ENCODE results near the gene CRHBP.

DNA sequence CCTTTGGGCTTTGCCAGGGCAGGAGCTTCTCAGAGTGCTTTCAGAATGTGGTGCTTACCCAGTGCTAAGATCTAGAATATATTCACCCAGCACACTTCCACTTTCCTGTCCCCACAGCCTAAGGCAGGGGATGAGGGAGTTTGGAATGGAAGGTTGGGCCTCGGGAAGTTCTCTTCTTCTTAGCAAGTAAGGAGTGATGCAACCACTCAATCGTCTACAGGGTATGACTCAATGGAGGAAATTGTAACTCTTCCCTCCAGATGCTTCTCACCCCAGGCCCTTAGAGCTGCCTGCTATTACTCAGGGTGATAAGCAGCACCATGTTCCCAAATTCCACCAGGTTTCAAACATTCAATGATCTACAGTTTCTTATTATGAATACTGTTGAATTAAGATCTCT lies 46.6 kb downstream of the CRHBP start:
- TF ChIP-seq, protein P1, sequence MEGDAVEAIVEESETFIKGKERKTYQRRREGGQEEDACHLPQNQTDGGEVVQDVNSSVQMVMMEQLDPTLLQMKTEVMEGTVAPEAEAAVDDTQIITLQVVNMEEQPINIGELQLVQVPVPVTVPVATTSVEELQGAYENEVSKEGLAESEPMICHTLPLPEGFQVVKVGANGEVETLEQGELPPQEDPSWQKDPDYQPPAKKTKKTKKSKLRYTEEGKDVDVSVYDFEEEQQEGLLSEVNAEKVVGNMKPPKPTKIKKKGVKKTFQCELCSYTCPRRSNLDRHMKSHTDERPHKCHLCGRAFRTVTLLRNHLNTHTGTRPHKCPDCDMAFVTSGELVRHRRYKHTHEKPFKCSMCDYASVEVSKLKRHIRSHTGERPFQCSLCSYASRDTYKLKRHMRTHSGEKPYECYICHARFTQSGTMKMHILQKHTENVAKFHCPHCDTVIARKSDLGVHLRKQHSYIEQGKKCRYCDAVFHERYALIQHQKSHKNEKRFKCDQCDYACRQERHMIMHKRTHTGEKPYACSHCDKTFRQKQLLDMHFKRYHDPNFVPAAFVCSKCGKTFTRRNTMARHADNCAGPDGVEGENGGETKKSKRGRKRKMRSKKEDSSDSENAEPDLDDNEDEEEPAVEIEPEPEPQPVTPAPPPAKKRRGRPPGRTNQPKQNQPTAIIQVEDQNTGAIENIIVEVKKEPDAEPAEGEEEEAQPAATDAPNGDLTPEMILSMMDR (IDR thresholded peaks at IDR 0.05; ENCODE audit: low read depth, low read length, missing input control) = no peak
- TF ChIP-seq, protein P2, sequence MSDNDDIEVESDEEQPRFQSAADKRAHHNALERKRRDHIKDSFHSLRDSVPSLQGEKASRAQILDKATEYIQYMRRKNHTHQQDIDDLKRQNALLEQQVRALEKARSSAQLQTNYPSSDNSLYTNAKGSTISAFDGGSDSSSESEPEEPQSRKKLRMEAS (IDR thresholded peaks at IDR 0.05) = no peak
- TF ChIP-seq YY1 (IDR thresholded peaks at IDR 0.05) (no peak), GABPA (IDR thresholded peaks at IDR 0.05 in 1 of 2, conservative IDR thresholded peaks at IDR 0.05 in 1 of 2) (no peak), SP1 (IDR thresholded peaks at IDR 0.05) (no peak)
- TF ChIP-seq, protein P3, sequence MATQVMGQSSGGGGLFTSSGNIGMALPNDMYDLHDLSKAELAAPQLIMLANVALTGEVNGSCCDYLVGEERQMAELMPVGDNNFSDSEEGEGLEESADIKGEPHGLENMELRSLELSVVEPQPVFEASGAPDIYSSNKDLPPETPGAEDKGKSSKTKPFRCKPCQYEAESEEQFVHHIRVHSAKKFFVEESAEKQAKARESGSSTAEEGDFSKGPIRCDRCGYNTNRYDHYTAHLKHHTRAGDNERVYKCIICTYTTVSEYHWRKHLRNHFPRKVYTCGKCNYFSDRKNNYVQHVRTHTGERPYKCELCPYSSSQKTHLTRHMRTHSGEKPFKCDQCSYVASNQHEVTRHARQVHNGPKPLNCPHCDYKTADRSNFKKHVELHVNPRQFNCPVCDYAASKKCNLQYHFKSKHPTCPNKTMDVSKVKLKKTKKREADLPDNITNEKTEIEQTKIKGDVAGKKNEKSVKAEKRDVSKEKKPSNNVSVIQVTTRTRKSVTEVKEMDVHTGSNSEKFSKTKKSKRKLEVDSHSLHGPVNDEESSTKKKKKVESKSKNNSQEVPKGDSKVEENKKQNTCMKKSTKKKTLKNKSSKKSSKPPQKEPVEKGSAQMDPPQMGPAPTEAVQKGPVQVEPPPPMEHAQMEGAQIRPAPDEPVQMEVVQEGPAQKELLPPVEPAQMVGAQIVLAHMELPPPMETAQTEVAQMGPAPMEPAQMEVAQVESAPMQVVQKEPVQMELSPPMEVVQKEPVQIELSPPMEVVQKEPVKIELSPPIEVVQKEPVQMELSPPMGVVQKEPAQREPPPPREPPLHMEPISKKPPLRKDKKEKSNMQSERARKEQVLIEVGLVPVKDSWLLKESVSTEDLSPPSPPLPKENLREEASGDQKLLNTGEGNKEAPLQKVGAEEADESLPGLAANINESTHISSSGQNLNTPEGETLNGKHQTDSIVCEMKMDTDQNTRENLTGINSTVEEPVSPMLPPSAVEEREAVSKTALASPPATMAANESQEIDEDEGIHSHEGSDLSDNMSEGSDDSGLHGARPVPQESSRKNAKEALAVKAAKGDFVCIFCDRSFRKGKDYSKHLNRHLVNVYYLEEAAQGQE (IDR thresholded peaks at IDR 0.05) = no peak
